ENCODE data around the gene GSTP1.

DNA sequence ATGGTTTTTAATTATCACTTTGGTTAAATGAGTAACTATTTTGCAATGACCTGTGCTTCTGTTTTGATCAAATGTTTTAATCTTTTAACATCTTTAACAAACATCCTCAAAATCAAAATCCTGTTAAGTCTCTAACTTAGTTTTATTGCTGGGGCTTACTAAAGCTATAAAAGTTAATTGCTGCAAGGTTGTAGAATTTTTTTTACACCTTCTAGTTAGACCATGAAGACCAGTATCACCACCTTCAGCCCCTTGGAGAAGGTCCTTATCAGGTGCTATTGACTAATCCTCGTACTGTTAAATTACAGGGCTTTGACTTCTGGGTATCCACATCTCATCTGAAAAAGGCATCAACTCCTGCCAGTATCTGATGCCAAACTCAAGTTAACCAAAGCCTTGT is 48.1 kb upstream of the GSTP1 start:
- TF ChIP-seq, protein P1, sequence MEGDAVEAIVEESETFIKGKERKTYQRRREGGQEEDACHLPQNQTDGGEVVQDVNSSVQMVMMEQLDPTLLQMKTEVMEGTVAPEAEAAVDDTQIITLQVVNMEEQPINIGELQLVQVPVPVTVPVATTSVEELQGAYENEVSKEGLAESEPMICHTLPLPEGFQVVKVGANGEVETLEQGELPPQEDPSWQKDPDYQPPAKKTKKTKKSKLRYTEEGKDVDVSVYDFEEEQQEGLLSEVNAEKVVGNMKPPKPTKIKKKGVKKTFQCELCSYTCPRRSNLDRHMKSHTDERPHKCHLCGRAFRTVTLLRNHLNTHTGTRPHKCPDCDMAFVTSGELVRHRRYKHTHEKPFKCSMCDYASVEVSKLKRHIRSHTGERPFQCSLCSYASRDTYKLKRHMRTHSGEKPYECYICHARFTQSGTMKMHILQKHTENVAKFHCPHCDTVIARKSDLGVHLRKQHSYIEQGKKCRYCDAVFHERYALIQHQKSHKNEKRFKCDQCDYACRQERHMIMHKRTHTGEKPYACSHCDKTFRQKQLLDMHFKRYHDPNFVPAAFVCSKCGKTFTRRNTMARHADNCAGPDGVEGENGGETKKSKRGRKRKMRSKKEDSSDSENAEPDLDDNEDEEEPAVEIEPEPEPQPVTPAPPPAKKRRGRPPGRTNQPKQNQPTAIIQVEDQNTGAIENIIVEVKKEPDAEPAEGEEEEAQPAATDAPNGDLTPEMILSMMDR (conservative IDR thresholded peaks at IDR 0.05): no peak
- TF ChIP-seq ZFX (IDR thresholded peaks at IDR 0.05): no peak

Data from C4-2B (cell line).